ENCODE data around the gene SPATA1. TPM values are rescaled to one million over a fixed set of nuclear protein-coding genes. Genes with fewer than 3 reads are reported as not detected.

SPATA1 gene
- total RNA-seq, 1 donor from 2014 or later: 1.2 TPM

GRCh38 chr1:84508510-84508909 is 2.3 kb downstream of the SPATA1 start:
- FAIRE-seq (no peak), DNase-seq (ENCODE audit: low spot score in 2 of 2) (no peak)

DNA sequence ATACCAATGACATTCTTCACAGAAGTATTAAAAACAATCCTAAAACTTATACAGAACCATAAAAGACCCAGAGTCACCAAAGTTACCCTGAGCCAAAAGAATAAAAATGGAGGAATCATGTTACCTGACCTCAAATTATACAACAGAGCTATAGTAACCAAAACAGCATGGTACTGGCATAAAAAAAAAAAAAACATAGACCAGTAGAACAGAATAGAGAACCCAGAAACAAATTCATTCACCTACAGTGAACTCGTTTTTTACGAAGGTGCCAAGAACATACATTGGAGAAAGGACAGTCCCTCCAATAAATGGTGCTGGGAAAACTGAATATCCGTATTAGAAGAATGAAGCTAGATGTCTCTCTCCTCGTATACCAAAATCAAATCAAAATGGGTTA is 2.8 kb downstream of the SPATA1 start:
- FAIRE-seq (no peak), DNase-seq (ENCODE audit: low spot score in 2 of 2) (no peak)

- DNase-seq (ENCODE audit: low spot score in 2 of 2) (no peak), FAIRE-seq (no peak)
Measured at GRCh38 chr1:84510165-84510564, 4.0 kb downstream of the SPATA1 start.

GRCh38 chr1:84510668-84511067 is 4.5 kb downstream of the SPATA1 start:
- FAIRE-seq: no peak
- no peak for DNase-seq (ENCODE audit: low spot score in 2 of 2)

GRCh38 chr1:84524590-84524989 is 18.4 kb downstream of the SPATA1 start:
- DNase-seq (ENCODE audit: low spot score in 2 of 2) (no peak), FAIRE-seq (no peak)

GRCh38 chr1:84525779-84526178 is 19.6 kb downstream of the SPATA1 start:
- FAIRE-seq: no peak

GRCh38 chr1:84538599-84538998 is 32.4 kb downstream of the SPATA1 start:
- FAIRE-seq (no peak), DNase-seq (ENCODE audit: low spot score in 2 of 2) (no peak)

More at GRCh38 chr1:84525779-84526178, 19.6 kb downstream of the SPATA1 start:
- no peak for DNase-seq (ENCODE audit: low spot score in 2 of 2)

GRCh38 chr1:84539972-84540371 is 33.8 kb downstream of the SPATA1 start:
- FAIRE-seq (peak; percentile 17), DNase-seq (ENCODE audit: low spot score in 2 of 2) (no peak)

- no peak for DNase-seq (ENCODE audit: low spot score in 2 of 2)
- no peak for FAIRE-seq
Measured at GRCh38 chr1:84540759-84541158, 34.6 kb downstream of the SPATA1 start.

GRCh38 chr1:84541679-84542078 is 35.5 kb downstream of the SPATA1 start:
- FAIRE-seq (no peak), DNase-seq (ENCODE audit: low spot score in 2 of 2) (no peak)

GRCh38 chr1:84550826-84551225 is 44.6 kb downstream of the SPATA1 start:
- FAIRE-seq: no peak
- no peak for DNase-seq (ENCODE audit: low spot score in 2 of 2)

- FAIRE-seq (no peak), DNase-seq (ENCODE audit: low spot score in 2 of 2) (no peak)
Measured at GRCh38 chr1:84569216-84569615, 63.0 kb downstream of the SPATA1 start.

DNA sequence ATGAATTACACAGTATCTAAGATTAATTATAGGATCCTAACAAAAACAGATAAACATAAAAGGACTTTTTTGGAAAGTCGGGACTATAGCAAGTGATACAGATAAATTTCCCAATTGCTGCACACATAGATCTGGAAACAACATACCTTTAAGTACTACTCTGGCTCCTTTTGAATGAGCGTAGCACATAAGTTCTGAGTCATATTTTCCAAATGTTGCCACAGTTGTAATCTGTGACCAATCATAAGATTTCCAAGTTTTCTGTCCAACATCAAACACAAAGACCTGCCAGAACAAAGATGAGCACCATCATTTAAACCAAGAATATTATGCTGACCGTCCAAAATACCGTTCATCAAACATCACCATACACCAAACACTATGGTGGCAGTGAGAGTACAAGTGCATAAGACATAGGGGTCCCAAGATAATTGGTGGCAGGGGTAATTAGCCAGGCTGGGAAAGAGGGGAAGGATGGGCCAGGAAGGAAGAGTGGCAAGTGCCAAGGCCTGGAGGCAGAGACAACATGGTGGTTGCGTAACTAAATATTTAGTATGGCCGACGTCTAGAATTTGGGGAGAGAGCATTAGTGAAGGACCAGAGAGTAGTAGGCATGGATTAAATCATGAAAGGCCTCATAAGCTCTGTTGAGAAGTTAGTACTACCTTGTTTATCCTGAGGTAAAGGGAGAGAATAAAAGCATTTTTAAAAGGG is 64.4 kb downstream of the SPATA1 start:
- FAIRE-seq (no peak), DNase-seq (ENCODE audit: low spot score in 2 of 2) (no peak)

DNA sequence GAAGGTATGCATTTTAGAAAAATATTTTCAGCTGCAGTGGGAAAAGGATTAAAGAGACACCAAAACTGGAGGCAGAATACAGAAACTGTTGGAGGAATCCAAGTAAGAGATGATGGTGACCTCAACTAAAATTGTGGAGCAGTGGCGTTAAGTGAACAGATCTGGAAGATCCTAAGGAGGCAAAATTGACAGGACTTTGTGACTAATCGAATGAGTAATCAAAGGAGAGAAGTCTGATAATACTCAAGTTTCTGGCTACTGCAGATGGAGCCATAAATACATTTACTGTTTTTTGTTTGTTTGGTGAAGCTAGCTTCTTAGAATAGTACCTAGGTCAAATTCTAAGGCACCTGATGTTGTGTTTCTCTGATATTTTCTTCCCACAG is 65.0 kb downstream of the SPATA1 start:
- no peak for FAIRE-seq
- no peak for DNase-seq (ENCODE audit: low spot score in 2 of 2)

GRCh38 chr1:84573481-84573966 is 67.3 kb downstream of the SPATA1 start:
- DNase-seq (ENCODE audit: low spot score in 2 of 2): peak in 1 of 2 donors; percentile 18
- no peak for FAIRE-seq

GRCh38 chr1:84573967-84574842 is 68.0 kb downstream of the SPATA1 start, which contains the start of gene CTBS:
Gene CTBS (minus strand): TSS chr1:84574440. CDS start chr1:84574415, 25 bp downstream.
- FAIRE-seq (no peak), DNase-seq (ENCODE audit: low spot score in 2 of 2) (peak; percentile 89 to 97)

DNA sequence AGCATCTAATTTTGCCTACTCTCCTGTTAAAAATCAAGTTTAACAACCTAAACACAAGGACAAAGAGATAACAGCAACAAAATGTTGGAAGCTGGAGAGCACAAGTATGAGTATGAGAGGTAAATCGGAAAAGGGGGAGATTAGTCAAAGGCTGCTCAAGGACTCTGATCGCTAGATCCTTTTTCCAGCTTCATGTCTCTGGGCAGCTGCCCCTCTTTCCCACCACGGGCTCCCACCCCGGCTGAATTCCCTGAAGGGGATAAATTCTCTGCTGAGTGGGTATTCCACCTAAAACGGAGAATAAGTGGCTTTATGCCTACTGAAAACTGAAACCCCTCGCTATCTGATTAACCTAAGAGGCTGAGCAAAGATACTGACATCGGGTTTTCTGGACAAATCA is 68.8 kb downstream of the SPATA1 start:
- DNase-seq (ENCODE audit: low spot score in 2 of 2) (no peak), FAIRE-seq (no peak)

DNA sequence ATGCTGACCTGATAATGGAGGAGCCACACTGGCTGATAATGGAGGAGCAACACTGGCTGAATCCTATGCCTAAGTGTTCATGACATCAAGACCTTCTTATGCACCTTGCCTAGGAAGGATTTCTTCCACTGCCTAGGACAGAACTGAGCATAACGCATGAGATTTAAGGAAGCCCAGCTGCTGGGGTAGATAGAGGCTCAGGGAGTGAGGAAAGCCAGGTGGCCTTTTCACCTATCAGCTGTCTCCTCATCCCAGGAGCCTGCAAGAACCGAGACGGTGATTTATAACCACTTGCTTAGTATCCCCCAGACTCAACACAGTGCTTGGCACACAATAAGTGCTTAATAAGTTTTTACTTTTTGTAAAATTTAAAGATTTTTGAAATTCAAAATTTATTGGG is 75.5 kb downstream of the SPATA1 start:
- DNase-seq (ENCODE audit: low spot score in 2 of 2): no peak
- FAIRE-seq: no peak

DNA sequence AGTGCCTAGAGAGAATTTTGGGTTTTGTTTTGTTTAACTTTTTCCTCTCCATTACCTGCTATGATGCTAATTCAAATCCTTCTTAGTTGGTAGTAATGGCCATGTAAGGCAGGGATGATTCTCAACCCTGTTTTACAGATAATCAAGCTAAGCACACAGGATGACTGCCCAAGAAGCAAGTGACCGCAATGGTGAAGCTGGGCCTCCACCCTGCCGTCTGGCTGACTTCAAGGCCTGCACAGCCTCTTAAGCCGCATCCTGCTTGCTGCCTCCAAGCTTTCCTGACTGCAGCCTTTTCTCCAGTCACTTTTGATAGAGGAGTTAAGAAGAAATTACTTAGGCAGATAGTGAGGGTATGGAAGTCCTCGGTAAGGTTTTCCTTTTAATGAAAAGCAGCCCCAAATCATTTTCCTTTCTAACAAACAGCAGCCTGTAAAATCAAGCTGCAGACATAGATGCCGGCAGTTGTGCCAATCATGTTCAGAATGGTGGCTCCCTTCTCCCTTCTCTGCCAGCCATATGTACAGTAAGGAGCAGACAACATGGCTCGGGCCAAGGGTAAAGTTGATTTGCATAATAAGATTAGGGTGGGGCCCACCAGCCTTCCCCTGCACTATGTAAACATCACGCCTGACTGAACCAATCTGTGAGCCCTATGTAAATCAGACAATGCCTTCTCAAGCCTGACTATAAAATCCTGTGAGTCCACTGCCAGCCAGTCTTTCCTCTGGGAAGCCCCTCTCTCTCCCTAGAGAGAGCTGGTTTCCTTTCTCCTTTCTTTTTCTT is 76.8 kb downstream of the SPATA1 start:
- FAIRE-seq (no peak), DNase-seq (ENCODE audit: low spot score in 2 of 2) (no peak)

GRCh38 chr1:84583648-84584047 is 77.5 kb downstream of the SPATA1 start:
- FAIRE-seq (no peak), DNase-seq (ENCODE audit: low spot score in 2 of 2) (no peak)

DNA sequence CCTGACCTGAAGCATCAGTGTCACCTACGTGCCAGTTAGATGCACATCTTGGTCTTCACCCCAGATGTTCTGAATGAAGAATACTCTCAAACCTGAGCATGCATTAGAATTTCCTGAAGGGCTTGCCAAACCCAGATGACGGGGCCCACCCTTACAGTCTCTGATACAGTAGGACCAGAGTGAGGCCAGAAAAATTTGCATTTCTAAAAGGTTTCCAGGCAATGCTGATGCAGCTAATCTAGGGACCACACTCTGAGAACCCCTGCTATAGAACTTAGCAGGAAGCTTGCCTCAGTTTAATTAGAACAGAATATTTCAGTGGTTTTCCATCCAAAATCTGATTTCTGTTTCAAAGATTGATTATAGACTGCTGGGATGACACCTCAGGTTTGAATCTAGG is 77.9 kb downstream of the SPATA1 start:
- DNase-seq (ENCODE audit: low spot score in 2 of 2) (no peak), FAIRE-seq (no peak)
